ENCODE data around the gene ABCA5.

ABCA5 gene, protein sequence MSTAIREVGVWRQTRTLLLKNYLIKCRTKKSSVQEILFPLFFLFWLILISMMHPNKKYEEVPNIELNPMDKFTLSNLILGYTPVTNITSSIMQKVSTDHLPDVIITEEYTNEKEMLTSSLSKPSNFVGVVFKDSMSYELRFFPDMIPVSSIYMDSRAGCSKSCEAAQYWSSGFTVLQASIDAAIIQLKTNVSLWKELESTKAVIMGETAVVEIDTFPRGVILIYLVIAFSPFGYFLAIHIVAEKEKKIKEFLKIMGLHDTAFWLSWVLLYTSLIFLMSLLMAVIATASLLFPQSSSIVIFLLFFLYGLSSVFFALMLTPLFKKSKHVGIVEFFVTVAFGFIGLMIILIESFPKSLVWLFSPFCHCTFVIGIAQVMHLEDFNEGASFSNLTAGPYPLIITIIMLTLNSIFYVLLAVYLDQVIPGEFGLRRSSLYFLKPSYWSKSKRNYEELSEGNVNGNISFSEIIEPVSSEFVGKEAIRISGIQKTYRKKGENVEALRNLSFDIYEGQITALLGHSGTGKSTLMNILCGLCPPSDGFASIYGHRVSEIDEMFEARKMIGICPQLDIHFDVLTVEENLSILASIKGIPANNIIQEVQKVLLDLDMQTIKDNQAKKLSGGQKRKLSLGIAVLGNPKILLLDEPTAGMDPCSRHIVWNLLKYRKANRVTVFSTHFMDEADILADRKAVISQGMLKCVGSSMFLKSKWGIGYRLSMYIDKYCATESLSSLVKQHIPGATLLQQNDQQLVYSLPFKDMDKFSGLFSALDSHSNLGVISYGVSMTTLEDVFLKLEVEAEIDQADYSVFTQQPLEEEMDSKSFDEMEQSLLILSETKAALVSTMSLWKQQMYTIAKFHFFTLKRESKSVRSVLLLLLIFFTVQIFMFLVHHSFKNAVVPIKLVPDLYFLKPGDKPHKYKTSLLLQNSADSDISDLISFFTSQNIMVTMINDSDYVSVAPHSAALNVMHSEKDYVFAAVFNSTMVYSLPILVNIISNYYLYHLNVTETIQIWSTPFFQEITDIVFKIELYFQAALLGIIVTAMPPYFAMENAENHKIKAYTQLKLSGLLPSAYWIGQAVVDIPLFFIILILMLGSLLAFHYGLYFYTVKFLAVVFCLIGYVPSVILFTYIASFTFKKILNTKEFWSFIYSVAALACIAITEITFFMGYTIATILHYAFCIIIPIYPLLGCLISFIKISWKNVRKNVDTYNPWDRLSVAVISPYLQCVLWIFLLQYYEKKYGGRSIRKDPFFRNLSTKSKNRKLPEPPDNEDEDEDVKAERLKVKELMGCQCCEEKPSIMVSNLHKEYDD (N-terminal part only)
- total RNA-seq, result 43.6 to 108 (median 82.6) reads per million in 3 experiments

- DNase-seq, result peak; percentile 91
Observed at GRCh38 chr17:69327060-69327831, at the start of gene ABCA5. ABCA5 (minus strand) TSS chr17:69327133; CDS start chr17:69314415, 12,718 bp downstream.

DNA sequence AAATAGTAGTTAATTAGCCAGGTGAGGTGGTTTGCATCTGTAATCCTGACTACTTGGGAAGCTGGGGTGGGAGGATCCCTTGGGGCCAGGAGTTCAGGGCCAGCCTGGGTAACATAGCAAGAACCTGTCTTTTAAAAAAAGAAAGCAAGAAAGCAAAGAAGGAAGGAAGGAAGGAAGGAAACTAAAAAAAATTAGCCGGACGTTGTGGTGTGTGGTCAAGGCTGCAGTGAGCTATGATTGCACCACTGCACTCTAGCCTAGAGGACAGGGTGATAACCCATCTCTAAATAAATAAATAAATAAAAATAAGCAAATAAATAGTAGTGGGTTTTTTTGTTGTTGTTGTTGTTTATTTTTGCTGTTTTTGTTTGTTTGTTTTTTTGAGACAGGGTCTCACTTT, 48.3 kb upstream of the ABCA5 start:
- DNase-seq, result no peak

DNA sequence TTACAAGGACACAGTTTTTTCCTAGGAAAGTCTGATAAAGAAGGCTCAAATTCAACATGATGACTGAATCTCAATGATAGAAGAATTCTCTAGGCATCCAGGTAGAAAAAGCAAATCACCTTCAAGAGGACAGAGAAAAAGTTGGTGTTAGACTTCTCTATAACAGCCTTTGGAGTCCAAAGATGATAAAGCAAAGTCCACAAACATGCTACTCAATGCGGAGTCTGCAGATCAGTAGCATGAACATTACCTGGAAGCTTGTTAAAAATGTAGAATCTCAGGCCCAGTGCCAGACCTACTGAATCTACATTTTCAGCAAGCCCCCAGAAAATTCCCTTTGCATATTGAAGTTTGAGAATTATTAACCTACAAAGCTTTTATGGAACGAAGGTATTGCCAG, 46.1 kb upstream of the ABCA5 start:
- no peak for DNase-seq

DNA sequence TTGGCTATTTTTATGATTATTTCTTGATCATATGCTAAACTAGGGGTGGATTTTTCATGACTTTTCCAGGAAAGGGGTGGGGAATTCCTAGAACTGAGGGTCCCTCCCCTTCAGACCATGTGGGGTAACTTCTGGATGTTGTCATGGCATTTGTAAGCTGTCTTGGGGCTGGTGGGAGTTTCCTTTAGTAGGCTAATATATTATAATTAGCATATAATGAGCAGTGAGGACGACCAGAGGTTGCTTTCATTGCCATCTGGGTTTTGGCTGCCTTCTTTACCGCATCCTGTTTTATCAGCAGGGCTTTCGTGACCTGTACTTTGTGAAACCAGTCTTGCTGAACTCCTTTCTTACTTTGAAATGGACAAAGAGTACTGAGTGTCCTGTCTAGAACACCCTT, 40.4 kb upstream of the ABCA5 start:
- DNase-seq, result no peak

GRCh38 chr17:69363488-69364210, 36.7 kb upstream of the ABCA5 start:
- DNase-seq, result no peak

DNA sequence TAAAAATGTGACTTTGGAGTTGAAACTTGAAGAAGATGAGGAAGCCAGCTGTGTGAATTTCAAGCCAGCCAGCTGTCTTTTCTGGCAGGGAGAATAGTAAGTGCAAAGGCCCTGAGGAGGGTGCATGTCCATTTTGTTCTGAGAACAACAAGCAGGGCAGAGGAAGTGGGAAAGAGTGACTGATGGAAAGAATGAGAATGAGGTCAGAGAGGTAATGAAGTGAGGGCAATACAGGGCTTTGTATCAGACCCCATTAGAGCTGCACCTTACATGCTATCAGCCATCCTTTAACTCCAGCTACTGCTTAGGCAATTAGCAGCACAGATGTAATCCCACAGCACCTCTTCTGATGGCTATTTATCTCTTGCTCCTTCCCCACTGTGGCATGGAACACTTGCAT, 34.2 kb upstream of the ABCA5 start:
- no peak for DNase-seq

DNA sequence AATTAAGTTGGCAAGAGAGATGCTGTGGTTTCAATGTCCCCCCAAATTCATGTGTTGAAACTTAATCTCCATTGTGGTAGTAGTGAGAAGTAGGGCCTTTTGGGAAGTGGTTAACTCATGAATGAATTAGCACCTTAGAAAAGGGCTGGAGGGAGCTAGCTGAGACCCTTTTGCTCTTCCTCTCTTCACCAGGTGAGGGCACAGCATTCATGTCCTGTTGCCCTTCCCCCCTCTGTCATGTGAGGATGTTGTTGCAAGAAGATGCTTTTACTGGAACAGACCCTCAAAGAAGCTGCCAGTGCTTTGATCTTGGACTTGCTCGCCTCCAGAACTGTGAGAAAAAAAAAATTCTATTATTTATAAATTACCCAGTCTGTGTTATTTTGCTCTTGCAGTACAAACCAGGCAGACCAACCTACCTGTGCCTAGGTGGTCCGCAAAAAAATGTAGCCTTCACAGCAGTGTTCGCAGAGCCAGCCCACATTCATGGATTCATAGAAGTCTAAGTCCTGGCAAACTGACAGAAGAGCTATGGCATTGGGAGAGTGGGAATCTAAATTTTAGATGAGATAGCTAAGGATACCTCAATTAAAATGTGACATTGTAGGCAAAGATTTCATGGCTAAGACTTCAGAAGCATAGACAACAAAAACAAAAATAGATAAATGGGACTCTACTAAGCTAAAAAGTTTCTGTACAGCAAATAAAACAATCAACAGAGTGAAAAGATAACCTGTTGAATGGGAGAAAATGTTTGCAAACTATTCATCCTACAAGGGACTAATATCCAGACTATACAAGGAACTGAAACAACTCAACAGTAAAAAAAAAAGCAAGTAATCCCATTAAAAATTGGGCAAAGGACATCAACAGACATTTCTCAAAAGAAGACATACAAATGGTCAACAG, 32.0 kb upstream of the ABCA5 start:
- DNase-seq, result no peak

- no peak for DNase-seq
Observed at GRCh38 chr17:69357701-69358100, 30.8 kb upstream of the ABCA5 start.

DNA sequence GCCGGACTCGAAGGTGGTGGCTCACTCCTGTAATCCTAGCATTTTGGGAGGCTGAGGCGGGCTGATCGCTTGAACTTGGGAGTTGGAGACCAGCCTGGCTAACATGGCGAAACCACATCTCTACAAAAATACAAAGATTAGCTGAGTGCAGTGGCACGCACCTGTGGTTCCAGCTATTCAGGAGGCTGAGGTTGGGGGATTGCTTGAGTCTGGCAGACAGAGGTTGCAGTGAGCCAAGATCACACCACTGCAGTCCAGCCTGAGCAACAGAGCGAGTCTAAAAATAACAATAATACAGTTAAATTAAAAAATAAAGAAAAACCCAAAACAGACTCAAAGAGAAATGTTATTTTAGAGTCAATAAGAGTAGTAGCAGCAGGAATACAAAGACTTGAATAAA, 29.7 kb upstream of the ABCA5 start:
- no peak for DNase-seq

GRCh38 chr17:69350911-69351310, 24.0 kb upstream of the ABCA5 start:
- DNase-seq, result no peak

DNA sequence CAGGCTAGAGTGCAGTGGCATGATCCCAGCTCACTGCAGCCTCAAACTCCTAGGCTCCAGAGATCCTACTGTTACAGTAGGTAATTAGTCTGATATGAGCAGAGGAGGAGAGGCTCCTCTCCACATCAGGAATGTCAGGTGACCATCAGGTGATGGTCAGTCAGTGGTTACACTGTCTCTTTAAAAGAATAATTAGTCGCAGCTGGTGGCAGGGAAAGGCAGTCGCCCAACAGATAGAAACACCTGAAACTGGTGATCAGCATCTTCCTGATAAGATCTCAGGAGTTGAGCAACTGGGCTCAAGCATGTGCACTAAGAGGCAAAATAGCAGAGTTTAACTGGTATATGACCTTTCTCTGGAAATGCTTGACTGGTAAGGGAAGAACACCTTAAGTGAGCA, 21.5 kb upstream of the ABCA5 start:
- no peak for DNase-seq

- DNase-seq, result no peak
Observed at GRCh38 chr17:69346766-69347165, 19.8 kb upstream of the ABCA5 start.

DNA sequence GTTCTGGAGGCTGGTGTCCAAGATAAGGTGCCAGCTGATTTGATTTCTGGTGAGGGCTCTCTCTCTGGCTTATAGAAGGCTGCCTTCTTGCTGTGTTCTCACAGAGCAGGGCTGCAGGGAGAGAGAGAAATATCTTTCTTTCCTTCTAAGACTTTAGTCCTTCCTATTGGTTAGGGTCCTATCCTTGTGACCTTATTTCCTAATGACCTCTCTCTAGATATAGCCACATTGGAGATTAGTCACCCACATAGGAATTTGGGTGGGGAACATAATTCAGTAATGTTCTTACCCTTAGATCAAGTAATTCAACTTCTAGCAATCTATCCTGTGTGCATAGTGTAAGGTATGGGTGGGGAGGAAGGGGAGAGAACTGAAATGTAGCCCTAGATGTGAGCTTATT, 18.0 kb upstream of the ABCA5 start:
- no peak for DNase-seq

GRCh38 chr17:69342896-69343644, 16.1 kb upstream of the ABCA5 start:
- no peak for DNase-seq

DNA sequence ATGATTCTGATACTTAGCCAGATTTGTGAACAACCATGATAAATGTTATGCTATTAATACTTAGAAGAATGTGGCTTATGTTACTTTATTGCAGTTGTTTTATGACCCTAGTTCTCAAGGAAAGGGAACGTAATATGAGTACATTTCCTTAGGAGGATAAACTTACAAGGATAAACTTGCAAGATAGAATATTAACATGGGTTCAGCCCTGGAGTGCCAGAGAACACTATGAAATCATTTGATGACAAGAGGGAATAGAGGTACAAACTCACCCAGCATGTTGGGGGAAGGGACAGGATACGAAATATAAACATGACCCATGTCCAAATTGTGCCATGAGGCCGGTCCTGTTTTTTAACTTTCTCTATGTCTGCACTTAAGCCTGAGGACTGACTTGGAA, 13.0 kb upstream of the ABCA5 start:
- no peak for DNase-seq

DNA sequence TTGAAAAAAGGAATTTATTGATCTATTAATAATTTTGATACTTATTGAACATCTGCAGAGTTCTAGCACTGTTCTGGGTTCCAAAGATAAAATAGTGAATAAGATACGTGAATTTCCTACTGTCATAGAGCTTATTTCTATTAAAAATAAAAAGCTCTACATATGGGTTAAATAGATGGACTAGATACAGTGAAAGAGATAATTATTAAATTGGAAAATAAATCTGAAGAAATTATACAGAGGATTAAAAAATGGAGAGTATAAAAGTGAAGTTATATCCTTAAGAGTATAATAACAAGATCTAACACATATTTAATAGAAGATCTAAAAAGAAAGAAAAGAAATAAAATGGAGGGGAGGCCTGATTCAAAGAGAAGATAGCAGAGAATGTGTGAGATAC, 10.1 kb upstream of the ABCA5 start:
- DNase-seq, result no peak

- no peak for DNase-seq
Observed at GRCh38 chr17:69336580-69336979, 9.6 kb upstream of the ABCA5 start.

DNA sequence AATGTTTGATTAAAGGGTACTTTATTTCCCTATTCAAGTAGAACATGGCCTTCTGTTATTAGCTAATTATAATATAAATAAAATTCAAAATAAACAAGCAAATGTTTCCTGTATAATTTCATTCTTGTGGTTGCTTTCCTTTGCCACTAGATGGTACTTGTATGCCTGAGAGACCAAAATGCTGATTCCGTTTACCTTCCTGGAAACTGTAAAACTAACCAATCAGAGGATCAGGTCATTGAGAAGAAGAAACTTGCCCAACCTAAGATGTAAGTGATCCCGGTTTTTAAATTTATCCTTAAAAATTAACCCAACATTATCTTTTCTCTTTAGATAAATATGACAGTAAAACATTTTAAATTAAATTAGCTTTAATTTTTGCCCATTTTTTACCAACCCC, 8.1 kb upstream of the ABCA5 start:
- DNase-seq, result peak; percentile 4

DNA sequence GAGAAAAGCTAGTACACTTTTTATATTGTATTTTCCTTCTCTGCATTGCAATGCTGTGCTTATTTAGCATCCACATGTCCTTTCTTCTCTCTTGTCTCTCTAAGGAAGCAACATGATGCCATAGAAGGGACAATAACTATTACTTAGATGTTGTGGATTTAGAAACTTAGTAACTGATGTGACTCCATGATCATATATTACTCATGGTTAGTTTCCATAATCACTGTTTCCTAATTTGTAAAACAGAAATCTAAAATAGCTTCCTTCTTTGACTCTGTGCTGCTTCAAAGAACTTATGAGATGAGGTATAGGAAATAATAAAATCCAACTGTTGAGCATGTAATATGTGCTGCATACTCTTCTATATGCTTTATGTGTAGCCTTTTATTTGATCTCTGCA, 6.6 kb upstream of the ABCA5 start:
- DNase-seq, result no peak

GRCh38 chr17:69331756-69332155, 4.8 kb upstream of the ABCA5 start:
- DNase-seq, result no peak
